H1 (cell line): ENCODE measurements around the gene EDEM1. TPM values are rescaled to one million over a fixed set of nuclear protein-coding genes. Genes with fewer than 3 reads are reported as not detected.

ENCODE experiments used
- CTCF ChIA-PET: fragments of 300-600 bp; sonication (Branson Sonifier 250); formaldehyde crosslinking; loops from one replicate; lab custom pipeline; 2021; ENCODE audit not compliant: partially characterized antibody; lab: Charles Lee
- POLR2A ChIA-PET: fragments of 300-600 bp; sonication (Branson Sonifier 250); formaldehyde crosslinking; loops from one replicate; lab custom pipeline; 2021; ENCODE audit warnings: inconsistent platforms; ENCODE audit not compliant: partially characterized antibody; lab: Charles Lee
- DNase-seq, 2 experiments: peaks; one replicate each; pipeline versions ENCODE4 v3.0.0 to v3.0.0-alpha.2; 2010 to 2022; ENCODE audit warnings: low spot score in 2 of 2, low read depth in 1 of 2, mixed read lengths in 1 of 2
- FAIRE-seq: peaks from 2 replicates; lab custom pipeline; 2011; peaks lifted over from hg19 to GRCh38; lab: Jason Lieb, UNC
- H2AFZ ChIP-seq: 2 replicates; pipeline ENCODE4 v1.8.1; 2012; ENCODE audit warnings: low read length, inconsistent platforms
- H2AK5ac ChIP-seq: 2 replicates; pipeline ENCODE4 v1.6.1; 2013; ENCODE audit warnings: low read depth, low read length
- H2BK120ac ChIP-seq: replicated peaks from 2 replicates; pipeline ENCODE3; 2013; ENCODE audit warnings: low read depth, low read length, inconsistent platforms
- H2BK12ac ChIP-seq: 2 replicates; pipeline ENCODE4 v1.6.1; 2013; ENCODE audit warnings: low read depth, low read length
- H2BK15ac ChIP-seq: 2 replicates; pipeline ENCODE4 v1.6.1; 2013; ENCODE audit warnings: low read length
- H2BK20ac ChIP-seq: 2 replicates; pipeline ENCODE4 v1.6.1; 2013; ENCODE audit warnings: low read length
- H2BK5ac ChIP-seq: 2 replicates; pipeline ENCODE4 v1.6.1; 2013; ENCODE audit warnings: low read depth, low read length
- H3K14ac ChIP-seq: 2 replicates; pipeline ENCODE4 v1.6.1; 2013; ENCODE audit warnings: inconsistent platforms; ENCODE audit not compliant: insufficient read length
- H3K18ac ChIP-seq: 2 replicates; pipeline ENCODE4 v1.6.1; 2013; ENCODE audit warnings: low read length; ENCODE audit errors: extremely low read depth
- H3K23ac ChIP-seq: 2 replicates; pipeline ENCODE4 v1.6.1; 2013; ENCODE audit warnings: inconsistent platforms; ENCODE audit not compliant: insufficient read length
- H3K23me2 ChIP-seq: 2 replicates; pipeline ENCODE4 v1.6.1; 2013; ENCODE audit warnings: low read depth, low read length
- H3K27ac ChIP-seq: 2 replicates; pipeline ENCODE4 v1.6.1; 2011; ENCODE audit warnings: low read depth, low read length, inconsistent platforms
- H3K27me3 ChIP-seq, 4 experiments: replicated peaks in 1 of 4; 1 replicate in 1 of 4; 2 replicates in 3 of 4; pipeline versions ENCODE4 v1.6.1 to v1.8.1; 2011 to 2013; ENCODE audit warnings: low read length in 3 of 4, mild to moderate bottlenecking in 3 of 4, inconsistent platforms in 2 of 4, mixed read lengths in 2 of 4, moderate library complexity in 1 of 4; ENCODE audit not compliant: control insufficient read depth in 3 of 4, insufficient read depth in 3 of 4; ENCODE audit errors: extremely low read depth in 1 of 4
- H3K36me3 ChIP-seq, 4 experiments: 2 replicates each; pipeline versions ENCODE4 v1.6.1 to v1.8.1; 2011 to 2013; ENCODE audit warnings: mild to moderate bottlenecking in 4 of 4, low read length in 3 of 4, moderate library complexity in 2 of 4, control low read depth in 1 of 4, inconsistent platforms in 1 of 4; ENCODE audit not compliant: insufficient read depth in 4 of 4, control insufficient read depth in 2 of 4
- H3K4ac ChIP-seq: replicated peaks from 2 replicates; pipeline ENCODE3; 2013; ENCODE audit warnings: low read length, low read depth, mixed read lengths, inconsistent platforms; ENCODE audit not compliant: insufficient read length
- H3K4me1 ChIP-seq, 4 experiments: replicated peaks in 1 of 4; 1 replicate in 1 of 4; 2 replicates in 3 of 4; pipeline versions ENCODE4 v1.6.1 to v1.8.1; 2011 to 2013; ENCODE audit warnings: low read length in 3 of 4, inconsistent platforms in 2 of 4, mixed read lengths in 1 of 4; ENCODE audit not compliant: insufficient read depth in 4 of 4, control insufficient read depth in 3 of 4
- H3K4me2 ChIP-seq, 2 experiments: 2 replicates each; pipeline versions ENCODE4 v1.6.1 to v1.8.1; 2011 to 2013; ENCODE audit warnings: low read depth in 2 of 2, low read length in 2 of 2, control low read depth in 1 of 2, inconsistent platforms in 1 of 2, mild to moderate bottlenecking in 1 of 2; ENCODE audit not compliant: insufficient read depth in 1 of 2
- H3K4me3 ChIP-seq, 4 experiments: fragments of 200-600, 300-600 bp in 1 of 4; sonication (generic), shearing (Covaris generic), sonication (Bioruptor Twin) in 1 of 4; 2 replicates each; pipeline versions ENCODE4 v1.5.1 to v1.8.1; 2011 to 2016; ENCODE audit warnings: low read length in 4 of 4, low read depth in 3 of 4, control low read depth in 2 of 4, inconsistent platforms in 2 of 4, mild to moderate bottlenecking in 2 of 4, mixed read lengths in 1 of 4, moderate library complexity in 1 of 4; ENCODE audit not compliant: insufficient read depth in 2 of 4; ENCODE audit errors: extremely low read depth in 1 of 4
- H3K56ac ChIP-seq: replicated peaks from 2 replicates; pipeline ENCODE3; 2013; ENCODE audit warnings: low read depth, mild to moderate bottlenecking, mixed read lengths, low read length, inconsistent platforms; ENCODE audit not compliant: insufficient read length
- H3K79me1 ChIP-seq: 2 replicates; pipeline ENCODE4 v1.6.1; 2013; ENCODE audit warnings: low read depth, low read length, control low read depth
- H3K79me2 ChIP-seq, 2 experiments: 2 replicates each; pipeline versions ENCODE4 v1.6.1 to v1.8.1; 2012 to 2013; ENCODE audit warnings: low read length in 2 of 2, mild to moderate bottlenecking in 2 of 2, inconsistent platforms in 1 of 2; ENCODE audit not compliant: insufficient read depth in 2 of 2, control insufficient read depth in 1 of 2
- H3K9ac ChIP-seq, 4 experiments: replicated peaks in 1 of 4; 1 replicate in 1 of 4; 2 replicates in 3 of 4; pipeline versions ENCODE4 v1.6.1 to v1.8.1; 2011 to 2013; ENCODE audit warnings: low read depth in 3 of 4, low read length in 3 of 4, control low read depth in 2 of 4, mild to moderate bottlenecking in 2 of 4, moderate library complexity in 2 of 4, inconsistent platforms in 1 of 4; ENCODE audit errors: extremely low read depth in 1 of 4
- H3K9me3 ChIP-seq, 2 experiments: 2 replicates each; pipeline versions ENCODE4 v1.6.1 to v1.8.1; 2012 to 2013; ENCODE audit warnings: mild to moderate bottlenecking in 2 of 2, moderate library complexity in 2 of 2, control low read depth in 1 of 2, inconsistent platforms in 1 of 2, low read depth in 1 of 2, low read length in 1 of 2, mixed read lengths in 1 of 2; ENCODE audit not compliant: insufficient read depth in 2 of 2
- H4K20me1 ChIP-seq, 2 experiments: replicated peaks in 1 of 2; 2 replicates each; pipeline versions ENCODE3 to v1.8.1; 2011 to 2013; ENCODE audit warnings: inconsistent platforms in 2 of 2, low read length in 2 of 2, mild to moderate bottlenecking in 1 of 2; ENCODE audit not compliant: insufficient read depth in 2 of 2, control insufficient read depth in 1 of 2
- H4K5ac ChIP-seq: 2 replicates; pipeline ENCODE4 v1.6.1; 2013; ENCODE audit warnings: low read length, low read depth, mixed read lengths, inconsistent platforms; ENCODE audit not compliant: insufficient read length
- H4K8ac ChIP-seq: 2 replicates; pipeline ENCODE4 v1.8.0; 2013; ENCODE audit warnings: mild to moderate bottlenecking, moderate library complexity, low read length, inconsistent platforms; ENCODE audit not compliant: insufficient read depth; ENCODE audit errors: extremely low read depth
- H4K91ac ChIP-seq: replicated peaks from 2 replicates; pipeline ENCODE3; 2013; ENCODE audit warnings: low read length, mixed read lengths, inconsistent platforms; ENCODE audit not compliant: insufficient read length
- BACH1 ChIP-seq: IDR thresholded peaks from 2 replicates; pipeline ENCODE4 v1.6.1; 2012; ENCODE audit warnings: low read length, improper control_type of control experiment
- BCL11A ChIP-seq, 2 experiments: IDR thresholded peaks; one replicate each; pipeline ENCODE4 v1.6.1; 2011; ENCODE audit warnings: low read depth in 2 of 2, low read length in 2 of 2, mild to moderate bottlenecking in 2 of 2
- CBX5 ChIP-seq: fragments of 300-800, 300-1000 bp; sonication (generic); IDR thresholded peaks from 2 replicates; pipeline ENCODE4 v1.7.1; 2016; ENCODE audit warnings: antibody characterized with exemption, low read length, low read depth
- CHD1 ChIP-seq: IDR thresholded peaks from 2 replicates; pipeline ENCODE4 v1.6.1; 2012; ENCODE audit warnings: low read depth, low read length, improper control_type of control experiment
- HDAC2 ChIP-seq, 2 experiments: fragments of 300-600 bp in 1 of 2; sonication (generic) in 1 of 2; IDR thresholded peaks; 2 replicates each; pipeline ENCODE4 v1.6.1; 2011 to 2012; ENCODE audit warnings: low read depth in 2 of 2, low read length in 2 of 2, mild to moderate bottlenecking in 2 of 2, moderate library complexity in 2 of 2, borderline replicate concordance in 1 of 2, inconsistent platforms in 1 of 2
- KDM4A ChIP-seq: IDR thresholded peaks from one replicate; pipeline ENCODE4 v1.7.1; 2012; ENCODE audit warnings: low read depth, mild to moderate bottlenecking, moderate library complexity, low read length, inconsistent platforms; ENCODE audit not compliant: severe bottlenecking
- MAFK ChIP-seq: IDR thresholded peaks from 2 replicates; pipeline ENCODE4 v1.6.1; 2012; ENCODE audit warnings: low read depth, mild to moderate bottlenecking, improper control_type of control experiment, low read length
- POU5F1 ChIP-seq: IDR thresholded peaks from 2 replicates; pipeline ENCODE4 v1.6.1; 2011; ENCODE audit warnings: low read depth, mild to moderate bottlenecking, low read length, moderate library complexity
- RNF2 ChIP-seq: fragments of 200-900, 300-1000 bp; sonication (generic); IDR thresholded peaks from 2 replicates; pipeline ENCODE4 v1.7.1; 2016; ENCODE audit warnings: borderline replicate concordance, low read depth, mild to moderate bottlenecking, antibody characterized with exemption, low read length; ENCODE audit not compliant: poor library complexity, severe bottlenecking; ENCODE audit errors: missing control alignments
- RXRA ChIP-seq: IDR thresholded peaks from 2 replicates; pipeline ENCODE4 v1.6.1; 2011; ENCODE audit warnings: low read depth, mild to moderate bottlenecking, low read length, moderate library complexity; ENCODE audit not compliant: insufficient read depth
- SP1 ChIP-seq: IDR thresholded peaks from 2 replicates; pipeline ENCODE4 v1.6.1; 2011; ENCODE audit warnings: low read depth, low read length
- TCF12 ChIP-seq: IDR thresholded peaks from 2 replicates; pipeline ENCODE4 v1.6.1; 2011; ENCODE audit warnings: low read depth, mild to moderate bottlenecking, low read length
- USF2 ChIP-seq: IDR thresholded peaks from 2 replicates; pipeline ENCODE4 v1.6.1; 2011; ENCODE audit warnings: low read length, improper control_type of control experiment
- WGBS, 2 experiments: shearing (Covaris generic) in 1 of 2; methylation state at CpG; one replicate each; pipeline versions ENCODE4 v1.1.6 to v1.1.7; 2013 to 2015; ENCODE audit warnings: low lambda C conversion rate in 2 of 2, mixed read lengths in 2 of 2, inconsistent platforms in 1 of 2, low coverage in 1 of 2, missing lambda C conversion rate in 1 of 2; ENCODE audit not compliant: insufficient replicate concordance in 2 of 2, insufficient coverage in 1 of 2, insufficient read length in 1 of 2; ENCODE audit errors: extremely low coverage in 1 of 2, missing lambda C conversion rate in 1 of 2; 5-methylcytosine and 5-hydroxymethylcytosine counted together
- polyA plus RNA-seq, 7 experiments: library from polyadenylated mRNA; depleted of rRNA in 3 of 7; stranded (reverse) in 5 of 7; unstranded in 2 of 7; fragments of >200 nt in 5 of 7; fragments of 200-250 nt in 2 of 7; gene quantifications; 1 replicate in 5 of 7; 2 replicates in 1 of 7; 4 replicates in 1 of 7; pipeline versions ENCODE4 v1.2.1 to v1.2.3, GENCODE V29; 2011 to 2013; ENCODE audit warnings: missing spikeins in 2 of 7, mixed read lengths in 2 of 7
- total RNA-seq: library from RNA; stranded (reverse); fragmentation: NEBNext Ultra II Directional; extraction: Animal tissue kit (Norgen Biotek cat#: 25700); gene quantifications from 2 replicates; pipeline ENCODE4 v1.2.1, GENCODE V29; 2021

Gene EDEM1
- total and polyA plus RNA-seq, 2 of the 8 experiments (the other 6 are each of a cell fraction or from before 2014, with no cell fraction given): 4.8 to 16.4 TPM

GRCh38 chr3:5172018-5172417, 15.5 kb upstream of the EDEM1 start:
- H3K23me2 ChIP-seq: no peaks in the 10 kb centered on the region
- DNase-seq: no peak
- peaks cover 0 to 3% of the 10 kb centered on the region in 2 experiments for H4K20me1 ChIP-seq
- TF ChIP-seq USF2 (no peak), HDAC2 (IDR thresholded peaks at IDR 0.05; ENCODE audit: borderline replicate concordance in 1 of 2, low read depth in 2 of 2, low read length in 2 of 2) (no peak), CHD1 (no peak), RNF2 (no peak), BCL11A (IDR thresholded peaks at IDR 0.05; ENCODE audit: low read depth in 2 of 2, low read length in 2 of 2) (no peak), POU5F1 (no peak), CBX5 (no peak), KDM4A (no peak), MAFK (no peak), TCF12 (no peak), RXRA (no peak), BACH1 (no peak), SP1 (no peak)

More at GRCh38 chr3:5172018-5172417, 15.5 kb upstream of the EDEM1 start:
- WGBS, 2 experiments: 93% methylated on average over 4 of the region's 4 CpGs; no CpG with 5 or more reads in 1 of the 2 experiments
- Histone ChIP-seq H4K5ac (no peak overlapping the region), H3K56ac (no peak overlapping the region), H3K18ac (no peak overlapping the region), H2BK120ac (no peak overlapping the region), H3K36me3 (peaks cover 0 to 24% (median 8%) of the 10 kb centered on the region in 4 experiments; a peak in 3 of 8 replicates), H3K27ac (no peak overlapping the region), H3K4ac (no peak overlapping the region), H3K9ac (no peak overlapping the region), H3K4me1 (no peaks in the 10 kb centered on the region), H2BK12ac (no peak overlapping the region), H3K79me2 (peaks cover 0 to 21% of the 10 kb centered on the region in 2 experiments; a peak in 2 of 4 replicates), H3K79me1 (no peaks in the 10 kb centered on the region; the same call in 1 of the 2 replicates), H3K14ac (no peak overlapping the region), H2BK5ac (no peak overlapping the region), H2AFZ (no peak overlapping the region), H3K4me2 (no peak overlapping the region), H4K8ac (no peak overlapping the region), H3K9me3 (no peaks in the 10 kb centered on the region), H2AK5ac (no peak overlapping the region), H2BK15ac (no peak overlapping the region), H3K27me3 (no peaks in the 10 kb centered on the region), H2BK20ac (no peak overlapping the region), H3K23ac (no peak overlapping the region), H4K91ac (no peak overlapping the region), H3K4me3 (no peak overlapping the region)
- CTCF ChIA-PET: no interaction called here
- POLR2A ChIA-PET: no interaction called here
- FAIRE-seq: no peak
